RWPE2 (cell line): Measurements from ENCODE around the gene ITFG2.
"Not testable (repeated sequence)": the region's sequence is repeated elsewhere in the genome, so short reads cannot be mapped to it uniquely, and the experiment has no call there.

ENCODE experiments used
- ATAC-seq: fragments of 200-7000 bp; cut with Tn5 transposase; 3 replicates; pipeline ENCODE4 v1.9.1; 2021; ENCODE audit warnings: low read depth
- DNase-seq: peaks from one replicate; pipeline ENCODE4 v3.0.0-alpha.2; 2020; ENCODE audit warnings: low spot score
- H3K27ac ChIP-seq: fragments of 450-650 bp; 2 replicates; pipeline ENCODE4 v1.5.1; 2017; ENCODE audit warnings: mild to moderate bottlenecking; ENCODE audit not compliant: poor library complexity, severe bottlenecking
- H3K27me3 ChIP-seq: fragments of 250-450 bp; sonication (Bioruptor Pico); 2 replicates; pipeline ENCODE4 v1.5.1; 2021; ENCODE audit warnings: mild to moderate bottlenecking, moderate library complexity; ENCODE audit not compliant: insufficient read depth, poor library complexity, severe bottlenecking
- H3K36me3 ChIP-seq: fragments of 250-450 bp; sonication (Bioruptor Pico); 2 replicates; pipeline ENCODE4 v1.5.1; 2020; ENCODE audit warnings: low read depth, mild to moderate bottlenecking, moderate library complexity
- H3K4me1 ChIP-seq: fragments of 250-450 bp; sonication (Bioruptor Pico); 2 replicates; pipeline ENCODE4 v1.5.1; 2021; ENCODE audit warnings: mild to moderate bottlenecking, moderate library complexity; ENCODE audit not compliant: insufficient read depth, poor library complexity, severe bottlenecking
- H3K4me3 ChIP-seq: fragments of 250-450 bp; sonication (Bioruptor Pico); 2 replicates; pipeline ENCODE4 v1.5.1; 2021; ENCODE audit warnings: mild to moderate bottlenecking, moderate library complexity; ENCODE audit not compliant: severe bottlenecking
- H3K9me3 ChIP-seq: fragments of 250-450 bp; sonication (Bioruptor Pico); 2 replicates; pipeline ENCODE4 v1.5.1; 2021; ENCODE audit warnings: mild to moderate bottlenecking, moderate library complexity; ENCODE audit not compliant: severe bottlenecking
- CTCF ChIP-seq: fragments of 450-650 bp; IDR thresholded peaks from one replicate; pipeline ENCODE4 v1.5.1; 2017; ENCODE audit warnings: mild to moderate bottlenecking, moderate library complexity; ENCODE audit not compliant: poor library complexity, severe bottlenecking

The ITFG2 gene

DNA sequence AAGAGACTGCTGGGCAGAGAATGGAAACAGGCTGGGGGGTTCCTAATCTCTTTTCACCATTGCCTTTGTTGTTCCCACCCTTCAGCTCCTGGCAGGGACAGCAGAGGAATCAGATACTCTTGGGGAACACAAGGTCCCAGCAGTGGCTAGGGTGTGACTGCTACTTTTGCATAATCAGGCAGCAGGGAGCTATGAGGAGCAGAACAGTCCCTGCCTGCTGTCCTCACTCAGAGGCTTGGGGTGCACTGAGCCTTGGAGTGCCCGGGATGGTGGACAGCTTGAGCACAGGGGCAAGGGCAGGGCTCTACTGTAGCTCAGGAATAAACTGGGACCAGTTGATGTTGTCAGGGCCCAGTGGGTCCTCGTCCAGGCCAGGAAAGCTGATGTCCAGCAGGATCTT lies 45.9 kb downstream of the ITFG2 start:
- Histone ChIP-seq H3K27me3 (no peaks in the 10 kb centered on the region), H3K4me3 (no peak overlapping the region), H3K36me3 (peaks cover 54% of the 10 kb centered on the region), H3K4me1 (no peaks in the 10 kb centered on the region), H3K27ac (no peak overlapping the region), H3K9me3 (no peaks in the 10 kb centered on the region)
- DNase-seq (no peak), ATAC-seq (peak; percentile 5; the same call in 1 of the 3 replicates)
- TF ChIP-seq CTCF, result no peak

DNA sequence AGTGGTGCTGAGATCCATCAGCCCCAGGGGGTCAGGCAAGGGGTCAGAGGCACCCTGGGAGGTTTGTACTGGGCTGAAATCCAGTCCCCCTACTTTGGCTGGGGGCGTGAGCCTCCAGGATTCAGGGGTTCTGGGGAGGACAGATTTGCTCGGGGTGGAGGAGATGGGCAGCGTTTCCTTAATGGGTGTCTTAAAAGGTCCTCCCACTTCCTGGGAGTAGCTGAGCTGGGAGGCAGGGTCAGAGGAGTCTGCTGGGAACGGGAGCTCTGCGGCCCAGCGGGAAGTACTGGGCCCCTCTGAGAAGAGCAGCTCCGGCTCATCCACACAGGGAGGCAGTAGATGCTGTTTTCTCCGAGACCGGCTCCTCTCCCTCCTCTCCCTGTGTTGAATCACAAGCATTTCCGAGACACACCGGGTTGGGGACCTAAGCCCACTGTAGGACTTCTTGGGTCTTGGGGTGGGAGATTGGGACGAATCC lies 46.5 kb downstream of the ITFG2 start:
- Histone ChIP-seq H3K9me3 (no peaks in the 10 kb centered on the region), H3K4me1 (no peaks in the 10 kb centered on the region), H3K36me3 (peaks cover 60% of the 10 kb centered on the region), H3K27me3 (no peaks in the 10 kb centered on the region), H3K27ac (no peak overlapping the region), H3K4me3 (no peak overlapping the region)
- DNase-seq, result no peak
- no peak for ATAC-seq
- no peak for TF ChIP-seq CTCF

GRCh38 chr12:2860170-2860569 lies 47.7 kb downstream of the ITFG2 start:
- Histone ChIP-seq H3K27ac (no peak overlapping the region), H3K36me3 (peaks cover 72% of the 10 kb centered on the region), H3K4me3 (no peak overlapping the region), H3K27me3 (no peaks in the 10 kb centered on the region), H3K4me1 (no peaks in the 10 kb centered on the region), H3K9me3 (no peaks in the 10 kb centered on the region)
- TF ChIP-seq CTCF, result no peak
- ATAC-seq, result no peak
- no peak for DNase-seq

DNA sequence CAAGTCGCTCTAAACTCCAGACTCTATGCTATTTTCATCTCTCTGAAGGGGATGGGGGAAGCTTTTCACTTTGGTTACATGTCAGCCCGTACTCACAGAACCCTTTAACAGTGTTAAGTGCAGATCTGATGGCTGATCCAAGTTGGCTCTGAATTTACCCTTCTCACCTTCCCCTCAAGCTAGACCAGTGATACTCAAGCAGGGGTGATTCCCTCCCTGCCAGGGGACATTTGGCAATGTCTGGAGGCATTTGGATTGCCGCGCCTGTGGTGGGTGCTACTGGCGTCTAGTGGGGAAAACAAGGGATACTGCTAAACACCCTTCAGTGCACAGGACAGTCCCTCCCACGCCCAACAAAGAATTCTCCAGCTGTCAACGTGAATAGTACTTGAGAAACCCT lies 50.4 kb downstream of the ITFG2 start:
- Histone ChIP-seq H3K4me3 (no peak overlapping the region), H3K36me3 (peaks cover 94% of the 10 kb centered on the region), H3K4me1 (no peaks in the 10 kb centered on the region), H3K27ac (no peak overlapping the region), H3K9me3 (no peaks in the 10 kb centered on the region), H3K27me3 (no peaks in the 10 kb centered on the region)
- ATAC-seq, result no peak
- no peak for DNase-seq
- TF ChIP-seq CTCF, result no peak

GRCh38 chr12:2863402-2863801 lies 50.9 kb downstream of the ITFG2 start:
- H3K9me3 ChIP-seq, DNase-seq, H3K27ac ChIP-seq, H3K4me3 ChIP-seq, ATAC-seq, H3K4me1 ChIP-seq, H3K27me3 ChIP-seq: not testable (repeated sequence)
- peaks cover 94% of the 10 kb centered on the region for H3K36me3 ChIP-seq
